Mesothelial cell of epicardium (in vitro differentiated cells): ENCODE measurements around the gene AGBL1. TPM values are rescaled to one million over a fixed set of nuclear protein-coding genes. Genes with fewer than 3 reads are reported as not detected.

ENCODE experiments used
- DNase-seq, 2 experiments: peaks; one replicate each; pipeline ENCODE4 v3.0.0; 2021; ENCODE audit warnings: low spot score in 2 of 2; ENCODE audit not compliant: unreplicated experiment in 2 of 2
- H3K27ac Mint-ChIP-seq: 2 replicates; pipeline ENCODE4 v1.8.0; 2021; ENCODE audit warnings: mixed read lengths
- H3K27me3 Mint-ChIP-seq: 2 replicates; pipeline ENCODE4 v1.8.0; 2021; ENCODE audit warnings: low read depth, mixed read lengths
- H3K36me3 Mint-ChIP-seq: 2 replicates; pipeline ENCODE4 v1.8.0; 2021; ENCODE audit warnings: mixed read lengths
- H3K4me1 Mint-ChIP-seq: 2 replicates; pipeline ENCODE4 v1.8.0; 2021; ENCODE audit warnings: mixed read lengths
- H3K4me3 Mint-ChIP-seq: 2 replicates; pipeline ENCODE4 v1.8.0; 2021; ENCODE audit warnings: mild to moderate bottlenecking, moderate library complexity, mixed read lengths
- H3K9me3 Mint-ChIP-seq: 2 replicates; pipeline ENCODE4 v1.8.0; 2021; ENCODE audit warnings: mixed read lengths
- total RNA-seq: library from RNA; stranded (reverse); gene quantifications from 3 replicates; pipeline ENCODE4 v1.2.1, GENCODE V29; 2021
- TF ChIP-seq, protein P1 (sequence below): fragments of 200-600 bp; sonication (generic); IDR thresholded peaks from one replicate; pipeline ENCODE4 v1.5.0; 2021; ENCODE audit warnings: antibody characterized with exemption; ENCODE audit not compliant: unreplicated experiment

The AGBL1 gene
- total RNA-seq, 1 donor from 2014 or later, result not detected

DNA sequence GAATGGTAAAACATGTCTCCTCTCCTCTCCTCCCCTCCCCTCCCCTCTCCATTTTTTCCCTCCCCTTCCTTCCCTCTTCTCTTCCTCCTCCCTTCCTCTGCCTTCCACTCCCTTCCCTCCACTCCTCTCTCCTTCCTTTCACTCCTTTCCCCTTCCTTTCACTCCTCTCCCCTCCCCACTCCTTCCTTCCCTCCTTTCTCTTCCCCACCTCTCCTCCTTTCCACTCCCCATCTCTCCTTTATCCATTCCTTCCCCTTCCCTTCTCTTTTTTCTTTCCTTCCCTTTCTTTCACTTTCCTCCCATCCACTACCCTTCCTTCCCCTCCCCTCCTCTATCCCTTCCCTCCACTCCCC lies 621.9 kb downstream of the AGBL1 start:
- Mint-ChIP-seq H3K9me3 (peaks cover 12% of the 10 kb centered on the region), H3K4me3 (no peak overlapping the region), H3K27ac (no peak overlapping the region), H3K27me3 (peaks cover 44% of the 10 kb centered on the region), H3K36me3 (no peaks in the 10 kb centered on the region), H3K4me1 (no peaks in the 10 kb centered on the region)
- DNase-seq, result no peak
- TF ChIP-seq, protein P1, sequence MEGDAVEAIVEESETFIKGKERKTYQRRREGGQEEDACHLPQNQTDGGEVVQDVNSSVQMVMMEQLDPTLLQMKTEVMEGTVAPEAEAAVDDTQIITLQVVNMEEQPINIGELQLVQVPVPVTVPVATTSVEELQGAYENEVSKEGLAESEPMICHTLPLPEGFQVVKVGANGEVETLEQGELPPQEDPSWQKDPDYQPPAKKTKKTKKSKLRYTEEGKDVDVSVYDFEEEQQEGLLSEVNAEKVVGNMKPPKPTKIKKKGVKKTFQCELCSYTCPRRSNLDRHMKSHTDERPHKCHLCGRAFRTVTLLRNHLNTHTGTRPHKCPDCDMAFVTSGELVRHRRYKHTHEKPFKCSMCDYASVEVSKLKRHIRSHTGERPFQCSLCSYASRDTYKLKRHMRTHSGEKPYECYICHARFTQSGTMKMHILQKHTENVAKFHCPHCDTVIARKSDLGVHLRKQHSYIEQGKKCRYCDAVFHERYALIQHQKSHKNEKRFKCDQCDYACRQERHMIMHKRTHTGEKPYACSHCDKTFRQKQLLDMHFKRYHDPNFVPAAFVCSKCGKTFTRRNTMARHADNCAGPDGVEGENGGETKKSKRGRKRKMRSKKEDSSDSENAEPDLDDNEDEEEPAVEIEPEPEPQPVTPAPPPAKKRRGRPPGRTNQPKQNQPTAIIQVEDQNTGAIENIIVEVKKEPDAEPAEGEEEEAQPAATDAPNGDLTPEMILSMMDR, result no peak

DNA sequence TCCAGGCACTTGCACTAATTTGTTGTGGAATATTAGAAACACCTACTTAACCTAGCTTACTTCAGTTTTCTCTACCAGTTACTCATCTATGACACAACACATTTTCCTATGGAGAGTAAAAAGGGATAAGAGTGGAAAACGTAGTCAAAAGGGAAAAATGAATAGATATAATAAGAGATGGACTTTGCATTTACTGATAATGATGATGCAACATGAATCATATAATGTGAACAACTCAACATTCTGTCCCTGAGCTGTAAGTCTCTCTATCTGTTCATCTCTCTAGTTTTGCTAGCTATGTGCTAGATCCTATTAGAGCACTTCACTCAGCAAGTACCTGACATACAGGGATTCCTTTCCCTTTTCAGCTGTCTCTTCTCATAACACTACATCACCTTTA lies 627.1 kb downstream of the AGBL1 start:
- no peak overlapping the region for H3K4me3 Mint-ChIP-seq
- no peaks in the 10 kb centered on the region for H3K9me3 Mint-ChIP-seq
- peaks cover 34% of the 10 kb centered on the region for H3K27me3 Mint-ChIP-seq
- no peaks in the 10 kb centered on the region for H3K36me3 Mint-ChIP-seq
- H3K4me1 Mint-ChIP-seq, result no peaks in the 10 kb centered on the region
- no peak overlapping the region for H3K27ac Mint-ChIP-seq
- DNase-seq, result no peak
- TF ChIP-seq, protein P1, result no peak

DNA sequence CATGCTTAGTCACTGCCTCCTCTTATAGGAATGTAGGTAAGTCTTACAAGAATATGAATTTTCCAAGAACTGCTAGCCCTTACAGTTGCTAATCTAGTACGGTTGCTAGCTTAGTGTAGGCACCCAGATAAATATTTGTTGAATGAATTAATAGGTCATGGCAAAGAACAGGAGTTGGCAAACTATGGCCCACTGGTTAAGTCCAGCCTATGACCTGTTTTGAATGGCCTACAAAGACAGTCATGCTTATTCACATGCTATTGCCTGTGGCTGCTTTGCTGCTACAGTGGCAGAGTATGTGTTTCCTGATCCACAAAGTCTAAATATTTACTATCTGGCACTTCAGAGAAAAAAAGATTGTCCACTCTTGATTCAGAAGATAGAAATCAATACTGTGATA lies 631.8 kb downstream of the AGBL1 start:
- Mint-ChIP-seq H3K27ac (no peak overlapping the region), H3K36me3 (no peaks in the 10 kb centered on the region), H3K4me1 (peaks cover 23% of the 10 kb centered on the region), H3K4me3 (no peak overlapping the region), H3K9me3 (no peaks in the 10 kb centered on the region), H3K27me3 (peaks cover 22% of the 10 kb centered on the region)
- no peak for DNase-seq
- TF ChIP-seq, protein P1, result no peak

DNA sequence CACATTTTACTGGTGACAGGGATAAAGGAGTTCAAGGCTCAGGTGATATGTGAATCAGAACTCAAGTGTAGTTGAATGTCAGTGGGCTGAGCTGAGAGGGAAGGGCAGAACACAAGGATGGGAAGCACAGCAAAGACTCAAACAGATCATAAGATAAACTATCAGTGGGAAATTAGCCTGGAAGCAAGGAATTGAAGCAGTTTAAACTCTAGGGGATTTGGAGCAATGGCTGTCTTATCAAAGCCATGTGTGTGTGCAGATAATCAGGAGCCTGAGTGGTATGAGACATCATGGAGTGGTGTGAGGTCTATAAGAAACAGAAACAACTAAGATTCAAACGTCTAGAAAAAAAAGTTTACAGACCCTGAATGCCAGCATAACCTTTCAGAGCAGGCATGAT lies 634.6 kb downstream of the AGBL1 start:
- Mint-ChIP-seq H3K27me3 (peaks cover 17% of the 10 kb centered on the region), H3K4me3 (no peak overlapping the region), H3K27ac (peak overlapping the region; percentile 8), H3K9me3 (no peaks in the 10 kb centered on the region), H3K36me3 (no peaks in the 10 kb centered on the region), H3K4me1 (peaks cover 23% of the 10 kb centered on the region)
- DNase-seq, result no peak
- TF ChIP-seq, protein P1, result no peak

DNA sequence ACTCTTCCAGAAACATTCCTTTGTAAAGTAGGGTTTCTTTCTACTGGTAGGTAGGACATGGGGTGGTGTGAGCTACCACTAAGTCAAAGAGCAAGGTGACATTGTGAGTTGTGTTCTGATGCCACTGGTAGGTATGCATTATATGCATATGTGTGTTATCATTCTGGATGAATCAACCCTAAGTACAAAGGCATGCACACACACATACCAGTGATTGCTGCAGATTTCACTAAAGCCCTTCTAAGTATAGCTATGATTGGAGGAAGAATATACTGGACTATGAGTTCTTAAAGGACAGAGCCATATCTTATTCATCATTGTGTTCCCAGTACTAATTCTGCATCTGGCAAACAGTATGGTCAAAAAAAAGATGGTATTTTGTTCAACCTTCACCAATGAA lies 646.0 kb downstream of the AGBL1 start:
- TF ChIP-seq, protein P1, result no peak
- Mint-ChIP-seq H3K4me1 (no peaks in the 10 kb centered on the region), H3K4me3 (no peak overlapping the region), H3K36me3 (no peaks in the 10 kb centered on the region), H3K27me3 (peaks cover 11% of the 10 kb centered on the region), H3K9me3 (peaks cover 3% of the 10 kb centered on the region), H3K27ac (no peak overlapping the region)
- DNase-seq, result no peak
